K562 (cell line): ENCODE measurements around the gene CNDP1. TPM values are rescaled to one million over a fixed set of nuclear protein-coding genes. Genes with fewer than 3 reads are reported as not detected.

Experiments used
- ATAC-seq: fragments of 200-7000 bp; cut with Tn5 transposase; 3 replicates; pipeline ENCODE4 v1.9.1; 2020; ENCODE audit warnings: moderate library complexity
- BruUV-seq: library from RNA; stranded (reverse); fragments of 400-500 nt; replicated peaks from 2 replicates; lab custom pipeline; 2021; lab: Mats Ljungman, UMichigan
- CTCF ChIA-PET: fragments of 300-600 bp; formaldehyde crosslinking; extraction: SDS; loops from one replicate; lab custom pipeline; 2021; ENCODE audit warnings: low intra/inter-chr PET ratio; lab: Yijun Ruan, JAX
- POLR2A ChIA-PET: fragments of 300-600, 350-650 bp; sonication (Branson Sonifier 250); formaldehyde crosslinking; extraction: SDS; loops from one replicate; lab custom pipeline; 2021; ENCODE audit warnings: antibody characterized with exemption, inconsistent platforms; lab: Yijun Ruan, JAX
- DNase-seq, 4 experiments: peaks; one replicate each; pipeline versions ENCODE4 v3.0.0 to v3.0.0-alpha.2; 2011 to 2018; ENCODE audit warnings: low spot score in 3 of 4, mixed read lengths in 3 of 4; ENCODE audit errors: extremely low read depth in 1 of 4
- FAIRE-seq: peaks from 2 replicates; lab custom pipeline; 2011; peaks lifted over from hg19 to GRCh38; lab: Jason Lieb, UNC
- H2AFZ ChIP-seq: 2 replicates; pipeline ENCODE4 v1.6.0; 2011; ENCODE audit warnings: low read depth, low read length, control low read depth, inconsistent platforms
- H3K27ac ChIP-seq: fragments of 200-600 bp; 3 replicates; pipeline ENCODE4 v1.8.0; 2011; ENCODE audit warnings: low read depth, mild to moderate bottlenecking, control low read depth, inconsistent platforms, low read length, moderate library complexity, mixed read lengths; ENCODE audit errors: extremely low read depth
- H3K27me3 ChIP-seq, 2 experiments: fragments of 300-600 bp in 1 of 2; 2 replicates in 1 of 2; 3 replicates in 1 of 2; pipeline versions ENCODE4 v1.6.0 to v1.8.0; 2011; ENCODE audit warnings: inconsistent platforms in 2 of 2, low read length in 2 of 2, mild to moderate bottlenecking in 1 of 2, mixed read lengths in 1 of 2, moderate library complexity in 1 of 2; ENCODE audit not compliant: control insufficient read depth in 2 of 2, insufficient read depth in 2 of 2
- H3K36me3 ChIP-seq: fragments of 300-600 bp; 3 replicates; pipeline ENCODE4 v1.8.0; 2011; ENCODE audit warnings: mild to moderate bottlenecking, low read length, inconsistent platforms; ENCODE audit not compliant: control insufficient read depth, insufficient read depth
- H3K4me1 ChIP-seq, 2 experiments: fragments of 200-600 bp in 1 of 2; replicated peaks in 1 of 2; 2 replicates in 1 of 2; 3 replicates in 1 of 2; pipeline versions ENCODE4 v1.5.1 to v1.8.0; 2011; ENCODE audit warnings: inconsistent platforms in 2 of 2, low read length in 2 of 2, mild to moderate bottlenecking in 1 of 2, mixed read lengths in 1 of 2, moderate library complexity in 1 of 2; ENCODE audit not compliant: control insufficient read depth in 2 of 2, insufficient read depth in 2 of 2
- H3K4me2 ChIP-seq: 2 replicates; pipeline ENCODE4 v1.6.1; 2011; ENCODE audit warnings: low read length, control low read depth, inconsistent platforms, mixed read lengths; ENCODE audit not compliant: insufficient read depth
- H3K4me3 ChIP-seq: fragments of 200-600 bp; sonication (generic), shearing (Covaris generic); 2 replicates; pipeline ENCODE4 v1.5.1; 2016; ENCODE audit warnings: control low read depth, inconsistent platforms
- H3K79me2 ChIP-seq: fragments of 200-600 bp; 3 replicates; pipeline ENCODE4 v1.8.0; 2011; ENCODE audit warnings: low read length, inconsistent platforms; ENCODE audit not compliant: control insufficient read depth, insufficient read depth
- H3K9ac ChIP-seq, 2 experiments: 2 replicates each; pipeline versions ENCODE4 v1.6.0 to v1.6.1; 2011; ENCODE audit warnings: low read depth in 2 of 2, low read length in 2 of 2, control low read depth in 1 of 2, inconsistent platforms in 1 of 2, mild to moderate bottlenecking in 1 of 2, mixed read lengths in 1 of 2; ENCODE audit not compliant: insufficient read depth in 1 of 2
- H3K9me1 ChIP-seq: one replicate; pipeline ENCODE4 v1.6.0; 2011; ENCODE audit warnings: inconsistent platforms, mild to moderate bottlenecking, low read length, moderate library complexity; ENCODE audit not compliant: control insufficient read depth, insufficient read depth
- H3K9me3 ChIP-seq: replicated peaks from 2 replicates; pipeline ENCODE4 v1.5.1; 2011; ENCODE audit warnings: low read depth, low read length, inconsistent platforms; ENCODE audit not compliant: control insufficient read depth, insufficient read depth
- H4K20me1 ChIP-seq: replicated peaks from 2 replicates; pipeline ENCODE4 v1.6.1; 2011; ENCODE audit warnings: low read length, inconsistent platforms, mixed read lengths; ENCODE audit not compliant: control insufficient read depth, insufficient read depth
- EP400 ChIP-seq: fragments of 450-650 bp; IDR thresholded peaks from 2 replicates; pipeline ENCODE4 v1.6.1; 2017; ENCODE audit warnings: antibody characterized with exemption, mild to moderate bottlenecking, moderate library complexity
- FOXJ2 ChIP-seq: fragments of 200-800 bp; sonication (Bioruptor generic); IDR thresholded peaks from 2 replicates; pipeline ENCODE4 v1.6.1; 2016; ENCODE audit warnings: missing genetic modification characterization, missing compliant biosample characterization
- HMG20B ChIP-seq: fragments of 250-450 bp; sonication (Bioruptor Pico); IDR thresholded peaks from 2 replicates; pipeline ENCODE4 v1.5.0; 2021; ENCODE audit warnings: mild to moderate bottlenecking
- MEF2A ChIP-seq: IDR thresholded peaks from 2 replicates; pipeline ENCODE4 v1.6.1; 2011; ENCODE audit warnings: low read depth, mild to moderate bottlenecking, low read length, moderate library complexity; ENCODE audit not compliant: control insufficient read depth
- MXI1 ChIP-seq: IDR thresholded peaks from 2 replicates; pipeline ENCODE4 v1.6.1; 2011; ENCODE audit warnings: low read depth, mild to moderate bottlenecking, improper control_type of control experiment, low read length
- NFIC ChIP-seq: fragments of 450-650 bp; IDR thresholded peaks from 2 replicates; pipeline ENCODE4 v1.6.1; 2017; ENCODE audit warnings: mild to moderate bottlenecking, inconsistent platforms
- NRF1 ChIP-seq, 2 experiments: fragments of 450-650 bp; IDR thresholded peaks in 1 of 2; conservative IDR thresholded peaks in 1 of 2; 2 replicates each; pipeline ENCODE4 v1.6.1; 2014; ENCODE audit warnings: mild to moderate bottlenecking in 2 of 2
- SMC3 ChIP-seq: conservative IDR thresholded peaks from 2 replicates; pipeline ENCODE4 v1.6.1; 2011; ENCODE audit warnings: low read depth, low read length, improper control_type of control experiment; ENCODE audit not compliant: insufficient read depth
- WGBS: fragments of 100-300 bp; shearing (Covaris generic); methylation state at CpG from one replicate; pipeline ENCODE4 v1.1.6; 2016; ENCODE audit warnings: low coverage, mixed read lengths; ENCODE audit not compliant: insufficient coverage; ENCODE audit errors: missing lambda C conversion rate; 5-methylcytosine and 5-hydroxymethylcytosine counted together
- in situ Hi-C: fragments of 300-500 bp; cut with MboI; formaldehyde crosslinking; loops from 4 replicates; pipeline ENCODE4 v1.15.0; 2018; ENCODE audit warnings: inconsistent platforms, mixed read lengths
- intact Hi-C: fragments of 100-400 bp; cut with micrococcal nuclease; formaldehyde crosslinking; loops from 2 replicates; pipeline ENCODE4 v1.14.2; 2022
- polyA plus RNA-seq, 8 experiments: library from polyadenylated mRNA; depleted of rRNA in 4 of 8; stranded (reverse) in 5 of 8; unstranded in 3 of 8; fragments of >200 nt; fragmentation: Nextera tagmentation in 2 of 8; fragmentation: Illumina TruSeq in 1 of 8; extraction: Ambion mirVana in 2 of 8; extraction: Trizol in 1 of 8; gene quantifications; 2 replicates each; pipeline versions ENCODE4 v1.2.1 to v1.2.3, GENCODE V29; 2011 to 2014; ENCODE audit warnings: inconsistent platforms in 1 of 8, missing spikeins in 1 of 8
- total RNA-seq, 7 experiments: library from RNA; depleted of rRNA in 6 of 7; stranded (reverse); fragments of >200 nt in 6 of 7; fragmentation: Illumina TruSeq in 2 of 7; extraction: Trizol in 2 of 7; gene quantifications; 2 replicates each; pipeline versions ENCODE4 v1.2.1 to v1.2.3, GENCODE V29; 2011 to 2021; ENCODE audit warnings: low replicate concordance in 1 of 7
- TF ChIP-seq, protein P1 (sequence below): fragments of 200-800 bp; sonication (Bioruptor generic); IDR thresholded peaks from 2 replicates; pipeline ENCODE4 v1.6.1; 2016; ENCODE audit warnings: missing genetic modification characterization, missing compliant biosample characterization
- TF ChIP-seq, protein P2 (sequence below): fragments of 450-650 bp; IDR thresholded peaks from 2 replicates; pipeline ENCODE4 v1.6.1; 2017; ENCODE audit warnings: mild to moderate bottlenecking, moderate library complexity
- TF ChIP-seq, protein P3 (sequence below), 3 experiments: fragments of 200-800 bp in 1 of 3; sonication (Bioruptor generic) in 1 of 3; sonication (generic) in 1 of 3; formaldehyde crosslinking in 1 of 3; IDR thresholded peaks; 2 replicates each; pipeline versions ENCODE4 v1.6.1 to v1.8.0; 2016 to 2022; ENCODE audit warnings: mild to moderate bottlenecking in 2 of 3, missing compliant biosample characterization in 2 of 3, missing genetic modification characterization in 2 of 3, missing genetic modification reagents in 1 of 3

CNDP1 gene
- total and polyA plus RNA-seq, 9 of the 15 experiments (the other 6 are each of a cell fraction or from before 2014, with no cell fraction given) = not detected

DNA sequence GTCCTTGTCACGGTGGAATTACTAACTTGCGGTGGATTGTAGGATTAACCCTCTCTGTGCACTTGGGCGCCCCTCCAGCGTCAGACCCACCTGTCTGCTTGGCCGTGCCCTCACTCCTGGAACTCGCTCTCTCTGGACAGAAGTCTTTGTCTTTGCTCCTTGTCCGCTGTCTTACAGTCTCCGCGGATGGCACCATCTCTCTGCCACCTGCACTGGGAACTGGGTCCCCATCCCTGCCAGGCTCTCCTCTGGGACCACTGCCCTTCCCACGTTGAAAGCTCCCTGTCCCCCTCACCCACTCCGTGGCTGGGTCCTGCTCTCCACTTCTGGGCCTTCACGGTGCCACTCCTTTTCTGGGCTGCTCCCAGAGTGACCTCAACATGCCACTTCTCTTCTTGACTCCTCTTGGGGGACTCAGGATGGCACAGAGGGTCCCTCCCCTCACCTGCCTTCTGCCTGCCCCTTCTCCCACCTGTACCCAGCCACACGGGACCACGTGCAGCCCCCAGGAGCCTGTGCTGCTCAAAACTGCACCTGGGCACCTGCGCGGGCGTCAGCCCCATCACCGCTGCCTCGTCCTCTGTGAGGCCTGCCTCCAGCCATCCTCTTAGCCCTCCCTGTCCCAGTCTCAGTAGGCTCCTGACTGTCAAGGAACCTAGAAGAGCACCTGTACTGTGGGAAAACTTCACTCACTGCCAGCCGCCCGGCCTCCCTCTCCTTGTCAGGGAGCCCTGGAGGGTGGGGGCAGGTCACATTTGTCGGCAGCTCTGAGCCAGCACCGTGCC, 27.0 kb upstream of the CNDP1 start (continued):
- TF ChIP-seq, protein P1, sequence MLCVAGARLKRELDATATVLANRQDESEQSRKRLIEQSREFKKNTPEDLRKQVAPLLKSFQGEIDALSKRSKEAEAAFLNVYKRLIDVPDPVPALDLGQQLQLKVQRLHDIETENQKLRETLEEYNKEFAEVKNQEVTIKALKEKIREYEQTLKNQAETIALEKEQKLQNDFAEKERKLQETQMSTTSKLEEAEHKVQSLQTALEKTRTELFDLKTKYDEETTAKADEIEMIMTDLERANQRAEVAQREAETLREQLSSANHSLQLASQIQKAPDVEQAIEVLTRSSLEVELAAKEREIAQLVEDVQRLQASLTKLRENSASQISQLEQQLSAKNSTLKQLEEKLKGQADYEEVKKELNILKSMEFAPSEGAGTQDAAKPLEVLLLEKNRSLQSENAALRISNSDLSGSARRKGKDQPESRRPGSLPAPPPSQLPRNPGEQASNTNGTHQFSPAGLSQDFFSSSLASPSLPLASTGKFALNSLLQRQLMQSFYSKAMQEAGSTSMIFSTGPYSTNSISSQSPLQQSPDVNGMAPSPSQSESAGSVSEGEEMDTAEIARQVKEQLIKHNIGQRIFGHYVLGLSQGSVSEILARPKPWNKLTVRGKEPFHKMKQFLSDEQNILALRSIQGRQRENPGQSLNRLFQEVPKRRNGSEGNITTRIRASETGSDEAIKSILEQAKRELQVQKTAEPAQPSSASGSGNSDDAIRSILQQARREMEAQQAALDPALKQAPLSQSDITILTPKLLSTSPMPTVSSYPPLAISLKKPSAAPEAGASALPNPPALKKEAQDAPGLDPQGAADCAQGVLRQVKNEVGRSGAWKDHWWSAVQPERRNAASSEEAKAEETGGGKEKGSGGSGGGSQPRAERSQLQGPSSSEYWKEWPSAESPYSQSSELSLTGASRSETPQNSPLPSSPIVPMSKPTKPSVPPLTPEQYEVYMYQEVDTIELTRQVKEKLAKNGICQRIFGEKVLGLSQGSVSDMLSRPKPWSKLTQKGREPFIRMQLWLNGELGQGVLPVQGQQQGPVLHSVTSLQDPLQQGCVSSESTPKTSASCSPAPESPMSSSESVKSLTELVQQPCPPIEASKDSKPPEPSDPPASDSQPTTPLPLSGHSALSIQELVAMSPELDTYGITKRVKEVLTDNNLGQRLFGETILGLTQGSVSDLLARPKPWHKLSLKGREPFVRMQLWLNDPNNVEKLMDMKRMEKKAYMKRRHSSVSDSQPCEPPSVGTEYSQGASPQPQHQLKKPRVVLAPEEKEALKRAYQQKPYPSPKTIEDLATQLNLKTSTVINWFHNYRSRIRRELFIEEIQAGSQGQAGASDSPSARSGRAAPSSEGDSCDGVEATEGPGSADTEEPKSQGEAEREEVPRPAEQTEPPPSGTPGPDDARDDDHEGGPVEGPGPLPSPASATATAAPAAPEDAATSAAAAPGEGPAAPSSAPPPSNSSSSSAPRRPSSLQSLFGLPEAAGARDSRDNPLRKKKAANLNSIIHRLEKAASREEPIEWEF (CRISPR knock-in tag) = no peak
- no peak for TF ChIP-seq SMC3

DNA sequence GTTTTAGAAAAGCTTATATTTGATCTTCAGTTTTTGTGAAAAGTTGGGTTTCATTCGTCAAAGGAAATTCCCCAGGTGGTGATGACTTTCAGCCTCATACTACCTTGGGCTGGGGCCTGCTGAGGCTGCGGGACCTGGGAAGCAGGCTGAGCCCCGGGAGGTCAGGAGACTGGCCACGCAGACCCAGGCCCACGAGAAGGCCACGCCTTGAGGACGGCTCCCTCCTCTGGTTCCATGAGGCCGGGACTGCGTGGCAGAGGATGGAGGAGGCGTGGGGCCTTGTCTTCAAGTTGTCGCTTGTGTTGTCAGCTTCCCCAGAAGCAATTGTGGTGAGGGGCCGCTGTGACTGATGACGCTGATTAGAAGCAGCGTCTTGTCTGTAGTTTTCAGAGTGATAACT, 26.4 kb upstream of the CNDP1 start:
- no peak for FAIRE-seq
- H3K36me3 ChIP-seq = peaks cover 86% of the 10 kb centered on the region; the same call in 2 of the 3 replicates
- H3K4me2 ChIP-seq = no peak overlapping the region
- POLR2A ChIA-PET = interaction anchor here (1.0 kb wide), 1 partner anchor 10 kb away, joined by 3 read pairs; no protein-coding TSS in a partner anchor
- H3K9ac ChIP-seq = no peak overlapping the region
- H3K4me3 ChIP-seq = no peak overlapping the region
- intact Hi-C loops = no loop called here
- H3K79me2 ChIP-seq = no peaks in the 10 kb centered on the region
- no peak overlapping the region for H3K27ac ChIP-seq
- DNase-seq = no peak
- H4K20me1 ChIP-seq = 0 out of 2 replicates have a peak, but pooled peaks cover 4% of the 10 kb centered on the region
- H3K27me3 ChIP-seq = no peaks in the 10 kb centered on the region
- H3K9me3 ChIP-seq = no peaks in the 10 kb centered on the region
- no peaks in the 10 kb centered on the region for H3K9me1 ChIP-seq
- in situ Hi-C loops = no loop called here
- CTCF ChIA-PET = no interaction called here
- no peak overlapping the region for H2AFZ ChIP-seq
- 75% methylated on average over 7 of the region's 14 CpGs for WGBS
- ATAC-seq = no peak; the same call in 2 of the 3 replicates
- H3K4me1 ChIP-seq = peaks cover 8 to 16% of the 10 kb centered on the region in 2 experiments; a peak in 4 of 5 replicates
- BruUV-seq = no TSS peak
- TF ChIP-seq FOXJ2 (no peak), NRF1 (conservative IDR thresholded peaks at IDR 0.05 in 1 of 2, IDR thresholded peaks at IDR 0.05 in 1 of 2) (no peak), NFIC (no peak), EP400 (no peak), MXI1 (no peak), MEF2A (no peak), HMG20B (CRISPR knock-in tag) (no peak)
- TF ChIP-seq, protein P2, sequence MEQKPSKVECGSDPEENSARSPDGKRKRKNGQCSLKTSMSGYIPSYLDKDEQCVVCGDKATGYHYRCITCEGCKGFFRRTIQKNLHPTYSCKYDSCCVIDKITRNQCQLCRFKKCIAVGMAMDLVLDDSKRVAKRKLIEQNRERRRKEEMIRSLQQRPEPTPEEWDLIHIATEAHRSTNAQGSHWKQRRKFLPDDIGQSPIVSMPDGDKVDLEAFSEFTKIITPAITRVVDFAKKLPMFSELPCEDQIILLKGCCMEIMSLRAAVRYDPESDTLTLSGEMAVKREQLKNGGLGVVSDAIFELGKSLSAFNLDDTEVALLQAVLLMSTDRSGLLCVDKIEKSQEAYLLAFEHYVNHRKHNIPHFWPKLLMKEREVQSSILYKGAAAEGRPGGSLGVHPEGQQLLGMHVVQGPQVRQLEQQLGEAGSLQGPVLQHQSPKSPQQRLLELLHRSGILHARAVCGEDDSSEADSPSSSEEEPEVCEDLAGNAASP = no peak
- TF ChIP-seq, protein P3, sequence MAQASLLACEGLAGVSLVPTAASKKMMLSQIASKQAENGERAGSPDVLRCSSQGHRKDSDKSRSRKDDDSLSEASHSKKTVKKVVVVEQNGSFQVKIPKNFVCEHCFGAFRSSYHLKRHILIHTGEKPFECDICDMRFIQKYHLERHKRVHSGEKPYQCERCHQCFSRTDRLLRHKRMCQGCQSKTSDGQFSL (CRISPR knock-in tag; IDR thresholded peaks at IDR 0.05) = no peak
- TF ChIP-seq, protein P3 (tag; IDR thresholded peaks at IDR 0.05) = no peak
